Gastroesophageal sphincter (tissue), 4 donors: ENCODE measurements around the gene LEPROT. TPM values are rescaled to one million over a fixed set of nuclear protein-coding genes. Genes with fewer than 3 reads are reported as not detected.

Experiments
- ATAC-seq: fragments of 150-250 bp; one replicate; pipeline ENCODE4 v1.9.1; 2016; ENCODE audit warnings: mild to moderate bottlenecking, moderate library complexity
- H3K27ac ChIP-seq, 4 donors: fragments of 200-600 bp; sonication (generic) in 3 of 4; 1 replicate in 3 of 4; 2 replicates in 1 of 4; pipeline ENCODE4 v1.5.1; 2016 to 2019
- H3K27me3 ChIP-seq: fragments of 200-600 bp; sonication (generic); one replicate; pipeline ENCODE4 v1.5.1; 2019
- H3K36me3 ChIP-seq, 2 donors: fragments of 200-600 bp; sonication (generic); one replicate each; pipeline ENCODE4 v1.5.1; 2019; ENCODE audit warnings: control low read depth in 1 of 2
- H3K4me1 ChIP-seq, 3 donors: fragments of 200-600 bp; sonication (generic); 1 replicate in 2 of 3; 2 replicates in 1 of 3; pipeline ENCODE4 v1.5.1; 2016 to 2019; ENCODE audit warnings: control low read depth in 2 of 3
- H3K4me3 ChIP-seq, 2 donors: fragments of 200-600 bp; sonication (generic); one replicate each; pipeline ENCODE4 v1.5.1; 2019; ENCODE audit warnings: mild to moderate bottlenecking in 1 of 2, moderate library complexity in 1 of 2
- H3K9me3 ChIP-seq, 3 donors: fragments of 200-600 bp; sonication (generic); one replicate each; pipeline ENCODE4 v1.5.1; 2017 to 2019; ENCODE audit warnings: control low read depth in 2 of 3
- CTCF ChIP-seq, 4 experiments: fragments of 200-600 bp in 2 of 4; fragments of 450-650 bp in 2 of 4; sonication (generic) in 1 of 4; IDR thresholded peaks; one replicate each; pipeline ENCODE4 v1.5.1; 2017 to 2019; ENCODE audit warnings: antibody characterized with exemption in 4 of 4, mild to moderate bottlenecking in 2 of 4, moderate library complexity in 2 of 4
- EP300 ChIP-seq: sonication (generic); formaldehyde crosslinking; IDR thresholded peaks from one replicate; pipeline ENCODE4 v1.6.1; 2017; ENCODE audit warnings: antibody characterized with exemption, mild to moderate bottlenecking
- POLR2A ChIP-seq, 2 donors: fragments of 450-650 bp; IDR thresholded peaks; one replicate each; pipeline ENCODE4 v1.6.1; 2017; ENCODE audit warnings: antibody characterized with exemption in 2 of 2, mild to moderate bottlenecking in 2 of 2, moderate library complexity in 1 of 2
- POLR2AphosphoS5 ChIP-seq: sonication (generic); formaldehyde crosslinking; IDR thresholded peaks from one replicate; pipeline ENCODE4 v1.6.1; 2017; ENCODE audit warnings: antibody characterized with exemption
- WGBS, 2 donors: methylation state at CpG; one replicate each; pipeline ENCODE4 v1.1.5; 2018; ENCODE audit warnings: low coverage in 1 of 2; 5-methylcytosine and 5-hydroxymethylcytosine counted together
- total RNA-seq, 4 donors: library from RNA; depleted of rRNA; stranded (reverse); fragments of >200 nt; gene quantifications; one replicate each; pipeline ENCODE4 v1.1.0, GENCODE V29; 2016

LEPROT gene
- total RNA-seq, 4 donors from 2014 or later = 66.3 to 106 (median 72.9) TPM

- peaks cover 0 to 30% (median 7%) of the 10 kb centered on the region in 3 donors for H3K4me1 ChIP-seq
- TF ChIP-seq EP300 = no peak
- TF ChIP-seq POLR2AphosphoS5 = no peak
- TF ChIP-seq CTCF (IDR thresholded peaks at IDR 0.05) = no peak
- no peak for TF ChIP-seq POLR2A (IDR thresholded peaks at IDR 0.05)
- no peaks in the 10 kb centered on the region for H3K9me3 ChIP-seq
- WGBS, 2 donors = 38 to 44% methylated on average over 2 of the region's 2 CpGs
- H3K27ac ChIP-seq = peak overlapping the region in 3 of 4 donors; percentile 3 to 36 (median 30)
- H3K36me3 ChIP-seq = no peaks in the 10 kb centered on the region
- H3K27me3 ChIP-seq = no peaks in the 10 kb centered on the region
- peak; percentile 63 for ATAC-seq
- no peak overlapping the region for H3K4me3 ChIP-seq
Observed at GRCh38 chr1:65471213-65471833, 50.9 kb downstream of the LEPROT start.

DNA sequence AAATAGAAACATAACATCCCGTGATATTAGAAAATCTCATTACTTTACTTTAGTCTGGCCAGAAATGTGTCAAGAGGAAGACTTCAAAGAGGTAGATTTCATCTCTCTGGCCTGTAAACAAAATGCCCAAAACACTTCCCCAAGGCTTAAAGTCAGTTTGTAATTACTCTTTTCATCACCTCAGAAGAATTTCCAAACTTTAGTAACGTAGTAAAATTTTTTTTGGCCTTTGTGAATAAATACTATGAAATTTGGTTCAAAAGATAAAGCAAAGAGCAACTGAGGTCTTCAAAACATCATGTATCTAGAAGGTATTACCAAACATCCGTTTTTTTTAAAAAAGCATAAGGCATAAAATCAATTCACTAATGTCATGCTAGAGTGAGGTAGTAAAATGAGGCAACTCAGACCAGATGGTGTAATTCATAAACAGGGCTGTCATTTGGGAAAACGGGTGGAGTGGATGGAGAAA is 51.4 kb downstream of the LEPROT start:
- Histone ChIP-seq H3K4me1 (peaks cover 0 to 30% (median 7%) of the 10 kb centered on the region in 3 donors), H3K9me3 (no peaks in the 10 kb centered on the region), H3K27ac (peak overlapping the region in 2 of 4 donors; percentile 3 to 36), H3K4me3 (no peak overlapping the region), H3K36me3 (no peaks in the 10 kb centered on the region), H3K27me3 (no peaks in the 10 kb centered on the region)
- TF ChIP-seq POLR2AphosphoS5 (peak; percentile 17), EP300 (no peak)
- peak; percentile 89 for ATAC-seq
- WGBS, 2 donors = 46 to 53% methylated on average over 4 of the region's 4 CpGs

DNA sequence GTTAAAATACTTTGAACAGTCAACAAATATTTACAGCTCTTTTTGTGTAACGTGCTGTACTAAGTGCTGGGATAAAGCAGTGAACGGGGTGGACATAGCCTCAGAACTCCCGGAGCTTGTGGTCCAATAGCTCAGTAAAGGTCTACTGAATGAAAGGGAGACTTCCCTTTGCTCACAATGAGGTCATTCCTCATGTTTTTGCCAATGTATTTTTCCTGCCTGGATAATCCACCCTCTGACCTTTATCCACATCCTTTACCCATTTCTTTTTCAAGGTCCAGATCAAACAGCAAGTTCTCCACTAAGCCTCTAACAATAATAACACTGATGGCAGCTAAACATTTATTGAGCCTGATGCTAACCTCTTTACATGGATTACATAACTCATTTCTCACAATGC is 55.9 kb downstream of the LEPROT start:
- Histone ChIP-seq H3K4me1 (peaks cover 0 to 1% (median 0%) of the 10 kb centered on the region in 3 donors), H3K27me3 (no peaks in the 10 kb centered on the region), H3K4me3 (no peak overlapping the region), H3K9me3 (no peaks in the 10 kb centered on the region), H3K36me3 (no peaks in the 10 kb centered on the region), H3K27ac (no peak overlapping the region)
- no peak for ATAC-seq
- TF ChIP-seq POLR2AphosphoS5 (no peak), POLR2A (IDR thresholded peaks at IDR 0.05) (no peak), EP300 (no peak), CTCF (IDR thresholded peaks at IDR 0.05) (no peak)
- 81 to 86% methylated on average over 3 of the region's 3 CpGs for WGBS, 2 donors

GRCh38 chr1:65477414-65478378 is 57.2 kb downstream of the LEPROT start:
- Histone ChIP-seq H3K9me3 (no peaks in the 10 kb centered on the region), H3K27ac (peak overlapping the region in 1 of 4 donors; percentile 36), H3K36me3 (no peaks in the 10 kb centered on the region), H3K27me3 (no peaks in the 10 kb centered on the region), H3K4me1 (no peaks in the 10 kb centered on the region), H3K4me3 (no peak overlapping the region)
- ATAC-seq = peak; percentile 65
- 75 to 80% methylated on average over 2 of the region's 2 CpGs for WGBS, 2 donors
- no peak for TF ChIP-seq POLR2A (IDR thresholded peaks at IDR 0.05)
- TF ChIP-seq CTCF (IDR thresholded peaks at IDR 0.05) = no peak
- no peak for TF ChIP-seq EP300
- TF ChIP-seq POLR2AphosphoS5 = no peak

GRCh38 chr1:65478379-65479026 is 58.0 kb downstream of the LEPROT start:
- peak; percentile 43 for ATAC-seq
- H3K27me3 ChIP-seq = no peaks in the 10 kb centered on the region
- no peaks in the 10 kb centered on the region for H3K4me1 ChIP-seq
- no peaks in the 10 kb centered on the region for H3K9me3 ChIP-seq
- H3K27ac ChIP-seq = no peak overlapping the region
- WGBS, 2 donors = 70 to 80% methylated on average over 1 to 3 of the region's 3 CpGs
- H3K36me3 ChIP-seq = no peaks in the 10 kb centered on the region
- no peak overlapping the region for H3K4me3 ChIP-seq
- TF ChIP-seq CTCF (IDR thresholded peaks at IDR 0.05) (no peak), POLR2AphosphoS5 (no peak), POLR2A (IDR thresholded peaks at IDR 0.05) (no peak), EP300 (no peak)
